Epidermal melanocyte (primary cell): Measurements from ENCODE around the gene GUCA1C.

Source experiments
- DNase-seq: peaks from one replicate; pipeline ENCODE4 v3.0.0; 2011; ENCODE audit warnings: low spot score; ENCODE audit not compliant: insufficient read length

GUCA1C gene, protein sequence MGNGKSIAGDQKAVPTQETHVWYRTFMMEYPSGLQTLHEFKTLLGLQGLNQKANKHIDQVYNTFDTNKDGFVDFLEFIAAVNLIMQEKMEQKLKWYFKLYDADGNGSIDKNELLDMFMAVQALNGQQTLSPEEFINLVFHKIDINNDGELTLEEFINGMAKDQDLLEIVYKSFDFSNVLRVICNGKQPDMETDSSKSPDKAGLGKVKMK

DNA sequence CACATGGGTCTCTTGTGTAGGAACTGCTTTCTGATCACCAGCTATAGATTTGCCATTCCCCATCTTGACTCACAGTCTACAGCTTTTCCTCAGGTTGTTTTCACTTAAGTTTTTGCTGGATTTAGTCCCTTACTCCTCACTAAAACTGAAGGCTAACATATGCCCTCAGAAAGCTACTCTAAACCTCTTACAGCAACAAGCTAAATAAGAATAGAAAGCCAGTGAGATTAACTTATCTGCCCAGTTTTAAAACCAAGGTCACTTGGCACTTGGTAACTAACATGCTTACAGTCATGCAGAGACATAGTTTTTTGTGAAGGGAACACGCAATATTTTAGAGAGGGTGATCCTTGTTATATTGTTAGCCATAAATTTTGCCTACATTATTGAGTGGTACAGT lies at the start of gene GUCA1C:
GUCA1C (minus strand) TSS at position 180 of the 400 bp plus-strand sequence; CDS start at position 63, 117 bp downstream.
- DNase-seq = no peak

DNA sequence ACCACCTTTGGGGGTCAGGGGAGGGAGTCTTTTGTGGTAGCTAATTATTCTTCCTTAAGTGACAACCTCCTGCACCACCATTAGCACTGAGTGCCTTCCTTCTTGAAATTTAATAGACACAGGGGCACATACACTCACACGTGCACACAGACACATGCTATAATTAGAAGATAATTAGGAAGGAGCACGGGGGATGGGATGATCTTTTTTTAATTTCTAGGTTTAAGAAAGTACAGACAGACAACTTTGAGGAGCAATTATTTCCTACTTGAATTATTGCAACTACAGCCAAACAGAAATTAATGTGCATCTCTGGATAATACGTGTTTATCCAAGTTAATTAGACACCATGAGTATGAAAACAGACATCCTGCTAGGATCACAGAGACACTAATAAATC lies 44.8 kb upstream of the GUCA1C start:
- DNase-seq = no peak

DNA sequence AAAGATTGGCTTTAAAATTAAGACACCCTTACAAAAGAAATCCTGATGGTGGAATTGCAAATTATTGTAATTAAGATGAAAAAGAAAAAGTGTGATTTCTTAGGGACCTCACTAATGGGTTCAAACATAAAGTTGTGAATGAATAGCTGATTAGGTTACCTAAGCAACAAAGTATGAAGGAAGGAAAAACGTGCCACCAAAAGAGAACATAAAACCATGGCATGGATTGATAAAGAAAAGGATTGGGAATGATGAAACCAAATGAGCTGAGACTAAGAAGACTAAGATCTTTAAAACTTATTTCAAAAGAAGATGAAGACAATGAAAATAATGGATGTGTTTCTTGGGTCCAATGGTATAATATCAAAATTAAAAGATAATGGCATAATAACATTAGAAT lies 32.2 kb upstream of the GUCA1C start:
- DNase-seq = no peak

DNA sequence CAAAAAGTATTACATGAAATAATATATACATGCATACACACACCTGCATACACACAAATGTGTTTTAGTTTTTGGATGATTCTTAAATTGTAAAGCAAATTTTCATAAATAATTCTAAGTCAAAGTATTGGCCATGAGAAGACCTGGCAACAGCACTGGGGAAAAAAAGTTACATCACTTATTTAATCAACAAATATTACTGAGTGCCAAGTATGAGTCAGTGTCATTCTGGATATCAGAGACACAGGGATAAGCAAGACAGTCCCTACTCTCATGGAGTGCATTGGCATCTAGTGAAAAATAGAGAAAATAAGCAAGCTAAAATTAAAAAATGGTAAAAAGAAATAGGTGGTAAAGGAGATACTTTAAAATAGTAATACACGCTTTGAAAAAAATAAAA lies 29.4 kb upstream of the GUCA1C start:
- no peak for DNase-seq

DNA sequence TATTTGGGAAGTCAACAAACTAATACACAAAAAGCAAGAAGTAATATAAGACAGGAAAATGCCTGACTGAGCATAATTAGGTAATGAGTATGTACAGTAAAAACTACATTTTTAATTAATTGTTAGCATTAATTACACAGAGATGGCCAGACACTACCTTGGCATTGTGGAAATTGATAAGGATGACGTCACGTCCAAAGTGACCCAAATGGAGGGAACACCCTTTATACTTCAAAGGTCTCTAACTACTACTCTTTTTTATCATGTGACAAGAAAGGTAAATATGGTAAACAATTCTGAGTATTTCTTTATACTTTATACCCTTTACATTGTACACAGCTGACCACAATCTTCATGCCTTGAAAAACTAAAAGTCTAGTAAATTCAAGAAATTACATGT lies 22.4 kb upstream of the GUCA1C start:
- no peak for DNase-seq

DNA sequence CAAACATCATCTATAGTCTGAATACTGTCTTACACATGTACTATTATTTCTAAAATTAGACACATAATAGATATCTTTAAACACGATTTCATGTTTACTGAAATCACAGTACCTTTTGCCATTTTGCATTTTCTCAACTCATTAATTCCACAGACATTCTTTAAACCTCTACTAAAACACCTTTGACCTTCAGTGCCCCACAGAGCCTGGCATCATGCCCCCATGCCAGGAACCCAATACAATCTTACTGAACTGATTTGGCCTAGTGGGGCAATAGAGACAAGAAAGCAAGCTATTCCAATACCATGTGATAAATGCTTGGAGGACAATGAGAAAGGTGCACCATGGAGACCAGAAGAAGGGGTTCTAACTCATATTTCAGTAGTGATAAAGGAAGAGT lies 19.3 kb upstream of the GUCA1C start:
- DNase-seq = no peak

DNA sequence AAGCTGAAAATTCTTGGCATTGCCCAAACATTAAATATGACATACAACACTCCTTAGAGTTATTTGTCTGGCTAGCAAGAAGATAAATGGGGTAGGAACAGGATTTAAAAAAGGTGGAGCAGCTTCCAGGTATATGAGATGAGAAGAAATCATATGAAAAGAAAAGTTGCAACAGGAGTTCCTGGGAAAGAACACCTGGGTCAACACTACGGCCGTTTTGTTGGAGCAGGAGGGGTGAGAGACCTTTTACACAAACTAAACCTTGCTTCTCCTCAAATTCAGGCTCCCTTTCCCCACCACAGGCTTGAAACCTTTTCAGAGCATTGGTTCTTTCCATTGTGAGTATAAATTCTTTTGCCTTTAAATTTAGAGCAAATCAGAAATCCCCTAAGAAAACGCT lies 18.8 kb upstream of the GUCA1C start:
- DNase-seq = no peak

DNA sequence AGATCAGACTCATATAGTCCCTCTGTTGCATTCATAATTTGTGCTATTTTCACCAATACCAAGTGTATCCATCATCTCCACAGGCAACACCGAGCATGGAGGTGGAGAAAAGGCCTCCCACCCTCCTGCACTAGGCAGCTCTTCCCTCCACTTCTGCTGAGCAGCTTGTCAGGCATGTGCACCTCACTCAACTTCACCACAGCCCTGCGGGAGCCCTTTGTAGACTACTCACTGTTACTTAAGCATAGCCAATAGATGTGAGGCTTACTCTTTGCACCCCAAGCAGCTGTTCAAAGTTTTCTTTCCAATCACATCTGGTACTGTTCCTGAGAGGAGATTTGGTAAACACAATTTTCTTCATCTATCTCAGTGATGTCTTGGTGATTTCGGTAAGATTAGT lies 16.9 kb upstream of the GUCA1C start:
- no peak for DNase-seq

DNA sequence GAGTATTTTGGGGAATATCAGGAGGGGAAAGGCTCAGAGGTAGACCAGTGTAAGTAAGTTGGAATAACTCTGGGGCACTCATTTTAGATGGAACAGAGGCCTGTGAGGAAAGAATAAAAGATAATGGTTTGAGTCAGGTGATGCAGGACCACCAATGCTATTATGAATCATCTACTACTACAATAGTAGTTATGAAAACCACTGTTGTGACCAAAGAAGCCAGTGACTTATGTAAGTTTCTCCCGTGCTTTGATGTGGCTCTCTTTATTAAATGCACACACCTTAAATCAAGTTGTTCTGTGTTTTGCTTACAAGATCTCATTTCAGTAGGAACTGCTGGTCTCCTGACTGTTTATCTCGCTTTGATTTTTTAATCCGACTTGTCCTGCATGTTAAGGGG lies 13.1 kb upstream of the GUCA1C start:
- no peak for DNase-seq

DNA sequence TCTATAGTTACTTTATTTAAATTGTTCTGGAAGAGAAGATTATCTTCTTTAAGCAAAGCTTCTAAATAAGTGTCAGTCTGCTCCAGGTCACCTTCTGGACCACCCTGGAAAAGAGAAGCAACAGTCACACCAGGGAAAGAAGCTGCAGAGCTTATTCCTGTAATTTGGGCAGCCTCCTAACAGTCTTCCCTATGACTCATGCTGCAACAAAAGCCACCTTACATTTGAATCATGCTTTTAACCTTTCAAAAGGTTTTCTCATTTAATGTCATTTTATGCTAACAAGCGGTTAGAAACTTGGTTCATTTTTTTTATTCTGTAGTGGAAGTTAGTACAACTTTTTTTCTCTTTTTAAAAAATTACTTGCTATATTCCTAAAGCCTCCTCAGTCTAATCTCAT lies 5.3 kb upstream of the GUCA1C start:
- DNase-seq = no peak

DNA sequence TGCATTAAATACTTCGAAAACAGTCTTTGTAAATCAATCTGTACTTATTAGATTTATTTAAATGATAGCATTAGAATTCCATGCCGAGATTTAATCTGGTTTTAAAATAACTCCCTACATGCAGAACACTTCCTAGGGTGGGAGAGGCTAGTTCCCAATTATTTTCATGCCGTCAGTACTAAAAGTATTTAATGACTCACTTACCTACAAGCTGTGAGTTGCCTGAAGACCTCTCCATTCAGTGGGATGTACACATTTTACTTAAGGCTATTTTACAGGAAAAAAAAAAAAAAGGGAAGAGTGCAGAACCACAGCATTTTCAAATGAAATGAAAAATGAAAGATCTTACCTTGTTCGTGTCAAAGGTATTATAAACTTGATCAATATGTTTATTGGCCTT lies 469 bp downstream of the GUCA1C start:
- no peak for DNase-seq

DNA sequence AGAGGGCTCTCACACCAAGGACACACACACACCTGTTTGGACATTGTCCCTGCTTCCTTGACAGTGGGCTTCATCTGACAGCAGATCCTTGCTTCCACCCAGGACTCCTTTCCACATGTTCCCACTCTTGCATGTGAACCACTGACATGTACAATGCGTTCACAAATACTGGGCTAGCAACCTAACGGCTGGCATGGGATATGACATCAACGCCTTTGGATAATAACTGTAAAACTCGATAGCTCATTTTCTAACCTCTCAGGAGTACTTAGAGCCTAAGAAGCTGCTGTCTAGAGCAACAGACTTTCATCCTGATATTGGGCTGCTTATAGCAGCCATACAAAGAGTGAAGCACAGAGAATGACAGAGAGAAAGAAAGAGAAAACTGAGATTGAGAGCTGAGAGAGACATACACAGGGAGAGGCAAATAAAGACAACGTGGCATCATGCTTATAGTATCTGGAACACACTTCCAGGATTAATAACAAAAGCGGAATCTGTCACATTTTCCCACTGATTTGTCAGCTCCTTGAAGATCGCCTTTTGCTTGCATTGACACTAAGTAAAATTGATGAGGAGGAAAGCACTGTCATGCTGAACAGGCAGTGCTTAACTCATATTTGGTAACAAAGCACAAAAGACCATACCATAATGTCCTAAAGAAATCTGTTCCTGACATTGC lies 1.7 kb downstream of the GUCA1C start:
- DNase-seq = no peak

DNA sequence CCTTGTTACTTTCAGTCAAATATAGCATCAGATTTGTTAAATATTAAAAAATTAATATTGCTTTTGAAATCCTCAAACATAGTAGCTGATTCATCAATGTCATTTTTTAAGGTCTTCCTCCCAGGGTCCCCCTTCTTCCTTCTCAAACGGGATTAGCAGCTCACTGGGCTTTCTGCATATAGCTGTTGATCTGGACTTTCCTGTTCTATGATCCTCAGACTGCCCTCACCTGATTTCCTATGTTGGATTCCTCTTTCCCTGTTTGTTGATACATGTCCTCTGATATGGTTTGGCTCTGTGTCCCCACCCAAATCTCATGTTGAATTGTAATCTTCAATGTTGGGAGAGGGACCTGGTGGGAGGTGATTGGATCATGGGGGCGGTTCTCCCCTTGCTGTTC lies 5.8 kb downstream of the GUCA1C start:
- DNase-seq = no peak

DNA sequence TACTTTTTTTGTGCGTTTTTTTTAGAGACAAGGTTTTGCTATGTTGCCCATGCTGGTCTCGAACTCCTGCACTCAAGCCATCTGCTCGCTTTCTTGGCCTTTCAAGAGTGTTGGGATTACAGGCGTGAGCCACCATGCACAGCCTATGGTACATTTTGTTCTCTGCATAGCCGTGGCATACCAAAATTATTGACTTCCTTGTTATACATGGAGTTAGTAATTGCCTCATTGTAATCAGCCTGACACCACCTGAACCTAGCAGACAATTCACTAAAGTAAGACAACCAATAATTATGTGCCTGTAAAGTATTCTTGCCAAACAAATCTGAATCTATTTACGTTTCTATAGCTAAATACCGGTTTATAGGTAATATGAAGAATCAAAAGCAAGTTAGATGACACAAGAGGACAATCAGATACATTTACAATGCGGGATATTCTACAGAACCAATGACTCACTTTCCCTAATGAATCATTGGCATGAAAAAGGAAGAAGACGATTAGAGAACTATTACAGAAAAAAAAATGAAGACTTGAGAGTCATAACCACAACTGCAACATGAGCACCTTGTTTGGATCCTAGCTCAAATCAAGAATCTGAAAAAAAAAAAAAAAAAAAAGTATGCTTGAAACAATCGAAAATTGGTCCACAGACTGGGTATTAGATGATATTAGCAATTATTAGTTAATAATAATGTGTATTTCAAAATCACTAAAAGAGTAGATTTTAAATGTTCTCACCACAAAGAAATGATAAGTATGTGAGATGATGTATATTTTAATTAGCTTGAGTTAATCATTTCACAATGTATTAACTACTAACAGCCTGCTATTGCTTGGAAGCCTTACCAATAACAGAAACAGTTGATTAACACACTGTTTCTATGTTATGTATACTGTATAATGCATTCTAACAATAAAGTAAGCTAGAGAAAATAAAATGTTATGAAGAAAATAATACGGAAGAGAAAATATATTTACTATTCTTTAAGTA lies 7.1 kb downstream of the GUCA1C start:
- DNase-seq = no peak

DNA sequence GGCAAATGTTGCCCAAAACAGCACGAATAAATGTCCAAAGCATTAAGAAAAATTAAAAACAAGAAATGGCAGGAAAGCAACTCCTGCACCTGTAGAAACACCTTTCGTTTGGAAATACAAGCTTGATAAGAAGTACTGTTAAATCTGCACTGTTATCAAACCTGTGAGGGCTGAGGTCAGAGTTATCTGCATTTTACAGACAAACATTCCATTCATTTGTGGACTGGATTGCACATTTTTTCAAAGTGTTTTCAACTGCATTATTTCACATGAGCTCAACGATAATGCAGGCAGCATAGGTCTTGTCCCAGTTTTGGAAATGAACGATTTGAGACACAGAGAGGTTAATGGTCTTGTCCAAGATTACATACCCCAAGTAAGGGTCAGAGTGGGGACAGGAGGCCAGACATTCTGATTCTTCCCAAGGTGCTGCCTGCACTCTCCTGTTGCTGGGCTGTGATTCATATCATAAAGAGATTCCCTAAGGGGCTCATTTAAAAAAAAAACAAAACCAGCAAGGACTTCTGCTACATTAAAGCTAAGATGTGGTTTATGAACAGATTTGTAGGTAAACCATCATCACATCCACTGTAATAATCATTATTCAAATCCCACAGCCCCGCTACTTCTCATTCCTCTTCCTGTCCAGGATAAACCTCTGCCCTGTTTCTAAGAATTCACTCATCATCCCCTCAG lies 13.0 kb downstream of the GUCA1C start:
- DNase-seq = no peak

DNA sequence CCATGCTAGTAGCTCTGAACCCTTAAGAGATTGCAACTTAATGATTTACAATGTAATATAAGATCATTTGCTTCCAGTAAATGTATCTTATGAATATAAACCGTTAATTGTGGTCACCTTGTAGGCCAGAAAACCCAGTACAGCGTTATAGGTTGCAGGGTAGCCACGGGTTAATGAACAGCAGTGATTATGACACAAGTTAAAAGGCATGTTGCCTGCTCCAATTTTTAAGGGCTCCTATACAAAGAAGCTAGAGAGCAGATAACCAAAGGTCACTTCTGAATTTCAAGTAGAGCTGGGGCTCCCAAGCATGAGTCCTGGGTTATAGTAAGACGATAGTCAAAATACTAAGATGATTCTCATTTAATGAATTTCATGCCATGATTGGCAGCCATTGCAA lies 13.5 kb downstream of the GUCA1C start:
- no peak for DNase-seq

DNA sequence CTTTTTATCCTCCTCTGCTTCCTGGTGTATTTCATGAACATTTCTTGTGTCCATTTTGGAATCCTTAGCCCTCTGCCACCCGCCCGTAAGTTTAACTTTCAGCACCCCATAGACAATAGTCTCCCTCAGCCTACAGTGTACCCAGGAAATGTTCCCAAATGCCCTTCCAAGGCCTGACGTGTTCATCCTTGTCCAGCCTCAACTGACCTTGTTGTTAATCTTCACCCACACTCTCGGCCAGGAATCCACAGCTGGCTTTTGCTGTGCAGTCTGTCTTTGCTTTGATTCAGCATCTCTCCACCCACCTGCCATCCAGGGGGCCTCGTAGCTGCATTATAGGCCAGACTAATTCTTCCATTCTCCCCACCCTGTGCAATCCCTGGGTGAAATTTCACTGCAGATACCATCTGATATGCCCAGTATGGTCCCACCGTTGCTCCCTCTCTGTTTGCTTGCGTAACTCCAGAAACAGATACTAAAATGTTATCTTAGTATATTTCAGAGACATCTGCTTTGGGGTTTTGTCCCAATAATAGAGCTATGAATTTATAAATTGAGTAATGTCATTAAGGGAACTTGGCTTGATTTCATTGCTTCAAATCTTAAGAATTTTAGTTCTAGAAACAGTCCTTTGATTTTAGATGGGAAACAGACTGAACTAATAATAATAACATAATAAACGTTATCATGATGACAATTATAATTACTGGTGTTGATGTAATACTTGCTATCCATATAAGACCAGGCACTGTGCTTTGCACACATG lies 16.6 kb downstream of the GUCA1C start:
- no peak for DNase-seq

DNA sequence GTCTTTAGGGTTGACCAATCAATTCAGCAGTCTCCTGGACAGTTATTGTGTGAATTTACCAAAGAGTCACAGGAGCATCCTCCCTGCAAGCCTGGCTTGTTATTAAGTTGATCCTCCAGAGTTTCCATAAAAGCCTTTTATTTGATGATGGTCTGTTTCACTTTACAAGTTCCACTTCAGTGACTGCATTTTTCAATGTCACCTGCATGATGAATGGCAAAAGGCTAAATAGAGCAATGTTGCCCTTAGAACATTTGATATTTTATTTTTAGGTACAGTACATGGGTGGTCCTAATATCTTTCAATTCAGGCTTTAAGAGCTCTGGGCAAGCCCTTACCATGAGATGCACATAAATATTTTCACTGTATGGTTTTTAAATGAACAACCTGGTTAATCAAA lies 22.6 kb downstream of the GUCA1C start:
- DNase-seq = no peak

DNA sequence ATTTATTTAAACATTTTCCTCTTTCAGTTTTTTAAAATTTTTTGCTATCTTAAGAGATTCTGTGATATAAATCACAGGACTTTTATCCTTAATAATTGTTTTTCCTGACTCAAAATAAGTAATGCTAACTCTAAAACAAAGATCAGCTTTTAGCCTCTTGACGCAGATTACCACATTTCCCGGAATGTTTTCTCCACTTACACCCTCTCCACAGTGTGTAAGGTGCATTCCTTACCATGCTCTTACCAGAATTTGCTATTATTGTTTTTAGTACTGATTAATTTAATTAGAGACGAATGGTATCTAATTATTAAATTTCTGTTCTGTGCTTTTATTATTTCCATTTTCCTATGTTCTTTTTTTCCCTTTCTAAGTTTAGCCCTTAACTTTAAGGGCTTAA lies 34.8 kb downstream of the GUCA1C start:
- no peak for DNase-seq

DNA sequence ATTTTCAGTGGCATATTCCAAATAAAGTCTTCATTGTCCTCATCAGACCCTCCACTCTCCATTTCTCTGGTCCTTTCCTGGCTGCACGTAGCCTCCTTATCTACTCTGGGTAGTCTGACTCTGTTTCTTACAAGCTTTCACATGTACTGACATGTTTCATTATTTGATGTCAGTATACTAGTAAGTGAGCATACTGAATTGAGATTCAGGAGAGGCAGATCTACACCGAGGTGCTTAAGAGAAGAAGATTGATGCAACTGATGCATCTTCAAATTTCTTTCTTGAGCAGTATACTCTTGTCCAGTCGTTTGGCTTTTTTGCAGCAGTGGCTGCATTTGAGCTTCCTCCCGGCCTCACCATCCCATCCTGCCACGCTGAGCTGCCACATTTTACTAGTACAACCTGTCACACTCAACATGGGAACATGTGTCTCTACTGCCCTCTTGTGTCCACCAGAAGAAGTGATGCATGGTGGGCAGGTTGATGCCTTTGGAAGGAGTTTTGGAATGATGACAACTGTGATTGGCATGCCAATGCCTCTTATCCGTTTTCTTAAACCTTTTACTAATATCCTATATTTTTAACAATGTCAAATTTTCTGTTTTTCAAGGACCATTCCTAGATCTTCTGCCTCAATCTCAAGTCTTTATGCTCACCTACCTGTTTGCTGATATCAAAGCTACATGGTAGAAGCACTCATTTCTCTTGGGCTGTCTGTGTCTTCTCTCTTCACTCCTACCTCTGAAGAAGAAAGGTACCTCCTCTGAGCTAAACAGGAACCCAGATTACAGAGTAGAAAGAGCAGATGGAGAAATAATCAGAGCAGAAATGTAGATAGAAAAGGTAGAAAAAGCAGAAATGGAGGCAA lies 38.7 kb downstream of the GUCA1C start:
- DNase-seq = no peak
